B cell (primary cell): ENCODE results near the gene ERC1. TPM values are rescaled to one million over a fixed set of nuclear protein-coding genes. Genes with fewer than 3 reads are reported as not detected.

Experiments used
- ATAC-seq: fragments of 200-7000 bp; cut with Tn5 transposase; one replicate; pipeline ENCODE4 v1.10.0; 2021; ENCODE audit warnings: low read depth, mild to moderate bottlenecking, moderate number of reproducible peaks, moderate library complexity
- CTCF ChIA-PET: fragments of 350-600 bp; sonication (Branson Sonifier 250); formaldehyde crosslinking; loops from one replicate; lab custom pipeline; 2021; ENCODE audit warnings: antibody characterized with exemption, inconsistent platforms; lab: Charles Lee
- POLR2A ChIA-PET: fragments of 350-600 bp; sonication (Branson Sonifier 250); formaldehyde crosslinking; loops from one replicate; lab custom pipeline; 2021; ENCODE audit warnings: antibody characterized with exemption; lab: Charles Lee
- DNase-seq: peaks from one replicate; pipeline ENCODE4 v3.0.0; 2013
- H2AFZ ChIP-seq: 2 replicates; pipeline ENCODE4 v1.6.1; 2012; ENCODE audit warnings: mild to moderate bottlenecking, low read depth, low read length; ENCODE audit not compliant: insufficient read depth, poor library complexity, severe bottlenecking
- H3K27ac ChIP-seq, 2 donors: 1 replicate in 1 of 2; 2 replicates in 1 of 2; pipeline ENCODE4 v1.5.1; 2012 to 2013; ENCODE audit warnings: low read length in 2 of 2, mild to moderate bottlenecking in 2 of 2, moderate library complexity in 1 of 2
- H3K27me3 ChIP-seq, 4 experiments: fragments of 200-600 bp in 1 of 4; sonication (generic) in 1 of 4; replicated peaks in 1 of 4; 1 replicate in 2 of 4; 2 replicates in 2 of 4; pipeline versions ENCODE4 v1.6.1 to v1.7.0; 2013 to 2016; ENCODE audit warnings: low read length in 3 of 4, mild to moderate bottlenecking in 2 of 4, mixed read lengths in 1 of 4, moderate library complexity in 1 of 4; ENCODE audit not compliant: insufficient read depth in 4 of 4, control insufficient read depth in 3 of 4; ENCODE audit errors: control extremely low read depth in 1 of 4
- H3K36me3 ChIP-seq, 2 experiments: replicated peaks in 1 of 2; 1 replicate in 1 of 2; 2 replicates in 1 of 2; pipeline versions ENCODE4 v1.6.1 to v1.7.1; 2013; ENCODE audit warnings: low read length in 1 of 2; ENCODE audit not compliant: insufficient read depth in 2 of 2, control insufficient read depth in 1 of 2; ENCODE audit errors: control extremely low read depth in 1 of 2, extremely low read depth in 1 of 2
- H3K4me1 ChIP-seq, 2 donors: fragments of 200-600 bp in 1 of 2; sonication (generic) in 1 of 2; 1 replicate in 1 of 2; 2 replicates in 1 of 2; pipeline versions ENCODE4 v1.5.1 to v1.6.1; 2013 to 2017; ENCODE audit warnings: low read length in 2 of 2; ENCODE audit not compliant: control insufficient read depth in 2 of 2, insufficient read depth in 2 of 2
- H3K4me2 ChIP-seq: replicated peaks from 2 replicates; pipeline ENCODE3; 2012; ENCODE audit warnings: mild to moderate bottlenecking, low read depth, low read length; ENCODE audit not compliant: poor library complexity, severe bottlenecking
- H3K4me3 ChIP-seq, 5 experiments: fragments of 200-600 bp in 1 of 5; sonication (generic) in 1 of 5; 1 replicate in 3 of 5; 2 replicates in 2 of 5; pipeline versions ENCODE4 v1.5.1 to v1.7.0; 2011 to 2016; ENCODE audit warnings: low read length in 4 of 5, mild to moderate bottlenecking in 4 of 5, low read depth in 2 of 5, control low read depth in 1 of 5, moderate library complexity in 1 of 5; ENCODE audit not compliant: insufficient read depth in 1 of 5; ENCODE audit errors: control extremely low read depth in 1 of 5, extremely low read depth in 1 of 5
- H3K79me2 ChIP-seq: fragments of 200-600 bp; sonication (generic); one replicate; pipeline ENCODE4 v1.6.0; 2016; ENCODE audit warnings: low read length; ENCODE audit not compliant: control insufficient read depth, insufficient read depth
- H3K9ac ChIP-seq: fragments of 200-600 bp; sonication (generic); 2 replicates; pipeline ENCODE4 v1.6.1; 2017; ENCODE audit warnings: mild to moderate bottlenecking, low read length, moderate library complexity
- H3K9me3 ChIP-seq, 3 donors: one replicate each; pipeline versions ENCODE4 v1.6.1 to v1.7.1; 2013; ENCODE audit warnings: low read length in 2 of 3; ENCODE audit not compliant: control insufficient read depth in 2 of 3, insufficient read depth in 1 of 3; ENCODE audit errors: control extremely low read depth in 1 of 3
- H4K20me1 ChIP-seq: 2 replicates; pipeline ENCODE4 v1.6.0; 2012; ENCODE audit warnings: mild to moderate bottlenecking, low read length; ENCODE audit not compliant: insufficient read depth, control insufficient read depth, poor library complexity, severe bottlenecking
- H3K27ac Mint-ChIP-seq: one replicate; pipeline ENCODE4 v1.8.0; 2021; ENCODE audit warnings: mixed read lengths
- H3K27me3 Mint-ChIP-seq: one replicate; pipeline ENCODE4 v1.8.0; 2021; ENCODE audit warnings: mixed read lengths
- H3K4me1 Mint-ChIP-seq: one replicate; pipeline ENCODE4 v1.8.0; 2021; ENCODE audit warnings: mixed read lengths
- H3K4me3 Mint-ChIP-seq: one replicate; pipeline ENCODE4 v1.8.0; 2021; ENCODE audit warnings: mixed read lengths
- H3K9me3 Mint-ChIP-seq: one replicate; pipeline ENCODE4 v1.8.0; 2022; ENCODE audit warnings: mixed read lengths; ENCODE audit not compliant: insufficient read depth
- CTCF ChIP-seq: fragments of 200-600 bp; IDR thresholded peaks from one replicate; pipeline ENCODE4 v1.8.0; 2022; ENCODE audit warnings: antibody characterized with exemption, mild to moderate bottlenecking
- EZH2 ChIP-seq: IDR thresholded peaks from 2 replicates; pipeline ENCODE4 v1.6.1; 2012; ENCODE audit warnings: borderline replicate concordance, low read depth, mild to moderate bottlenecking, moderate library complexity, low read length; ENCODE audit not compliant: insufficient read depth, poor library complexity, severe bottlenecking
- WGBS: methylation state at CpG from one replicate; pipeline ENCODE4 v1.1.5; 2013; ENCODE audit warnings: missing lambda C conversion rate; ENCODE audit not compliant: insufficient coverage; 5-methylcytosine and 5-hydroxymethylcytosine counted together
- intact Hi-C: fragments of 100-400 bp; cut with micrococcal nuclease; formaldehyde crosslinking; loops from one replicate; pipeline ENCODE4 v1.10.0; 2022
- polyA plus RNA-seq: library from polyadenylated mRNA; depleted of rRNA; stranded (reverse); fragments of >200 nt; gene quantifications from 2 replicates; pipeline ENCODE4 v1.2.3, GENCODE V29; 2012
- total RNA-seq, 2 donors: library from RNA; stranded (reverse); fragments of 120-200 nt in 1 of 2; gene quantifications; 1 replicate in 1 of 2; 2 replicates in 1 of 2; pipeline versions ENCODE4 v1.2.3 to v1.2.4, GENCODE V29; 2013 to 2022

ERC1 gene
- total and polyA plus RNA-seq, 2 donors (not counting 1 experiment from before 2014, with no cell fraction given): 4.0 to 77.6 TPM

GRCh38 chr12:1305063-1305434 is 314.0 kb downstream of the ERC1 start:
- ATAC-seq: no peak
- Mint-ChIP-seq H3K27ac (no peak overlapping the region), H3K9me3 (no peaks in the 10 kb centered on the region), H3K4me1 (peaks cover 7% of the 10 kb centered on the region), H3K4me3 (no peak overlapping the region), H3K27me3 (no peaks in the 10 kb centered on the region)
- Histone ChIP-seq H3K4me1 (no peaks in the 10 kb centered on the region), H3K79me2 (no peaks in the 10 kb centered on the region), H3K9me3 (no peaks in the 10 kb centered on the region), H3K4me3 (no peak overlapping the region), H3K4me2 (no peak overlapping the region), H3K27ac (no peak overlapping the region), H4K20me1 (no peaks in the 10 kb centered on the region), H2AFZ (no peak overlapping the region), H3K27me3 (no peaks in the 10 kb centered on the region), H3K9ac (no peak overlapping the region), H3K36me3 (no peaks in the 10 kb centered on the region)
- TF ChIP-seq CTCF: no peak
- TF ChIP-seq EZH2: no peak
- DNase-seq: no peak
- 100% methylated on average over 1 of the region's 3 CpGs for WGBS
- ChIA-PET POLR2A (no interaction called here), CTCF (interaction anchor here (0.8 to 1.3 kb wide), 2 partner anchors 187 to 278 kb away, joined by 3 read pairs; no protein-coding TSS in a partner anchor)
- intact Hi-C loops: no loop called here

GRCh38 chr12:1305791-1306500 is 314.9 kb downstream of the ERC1 start:
- no peak overlapping the region for H3K4me2 ChIP-seq
- ATAC-seq (no peak), DNase-seq (no peak)
- H3K9ac ChIP-seq: no peak overlapping the region
- H3K9me3 Mint-ChIP-seq: no peaks in the 10 kb centered on the region
- H3K4me3 ChIP-seq: no peak overlapping the region
- H3K27ac ChIP-seq: no peak overlapping the region
- H3K4me3 Mint-ChIP-seq: no peak overlapping the region
- no peaks in the 10 kb centered on the region for H3K4me1 ChIP-seq
- no peaks in the 10 kb centered on the region for H4K20me1 ChIP-seq
- H3K36me3 ChIP-seq: no peaks in the 10 kb centered on the region
- no peaks in the 10 kb centered on the region for H3K27me3 ChIP-seq
- peaks cover 7% of the 10 kb centered on the region for H3K4me1 Mint-ChIP-seq
- H3K27ac Mint-ChIP-seq: no peak overlapping the region
- ChIA-PET POLR2A (no interaction called here), CTCF (interaction anchor here (0.7 to 1.3 kb wide), 2 partner anchors 277 to 296 kb away, joined by 3 read pairs; no protein-coding TSS in a partner anchor)
- H2AFZ ChIP-seq: no peak overlapping the region
- no peaks in the 10 kb centered on the region for H3K79me2 ChIP-seq
- no peak for TF ChIP-seq CTCF
- TF ChIP-seq EZH2: no peak
- intact Hi-C loops: no loop called here
- H3K27me3 Mint-ChIP-seq: no peaks in the 10 kb centered on the region
- no peaks in the 10 kb centered on the region for H3K9me3 ChIP-seq
- 14% methylated on average over 1 of the region's 4 CpGs for WGBS
